H1 (cell line): ENCODE results near the gene ZSCAN22. TPM values are rescaled to one million over a fixed set of nuclear protein-coding genes. Genes with fewer than 3 reads are reported as not detected.

Experiments used
- microRNA-seq, 2 experiments: library from miRNA; unstranded; fragments of <30 nt; microRNA quantifications; one replicate each; pipeline versions ENCODE4 to v1.2.0, GENCODE V29; 2016 to 2020; ENCODE audit warnings: borderline microRNAs expressed in 2 of 2, borderline number of aligned reads in 2 of 2, borderline replicate concordance in 1 of 2
- polyA plus RNA-seq, 7 experiments: library from polyadenylated mRNA; depleted of rRNA in 3 of 7; stranded (reverse) in 5 of 7; unstranded in 2 of 7; fragments of >200 nt in 5 of 7; fragments of 200-250 nt in 2 of 7; gene quantifications; 1 replicate in 5 of 7; 2 replicates in 1 of 7; 4 replicates in 1 of 7; pipeline versions ENCODE4 v1.2.1 to v1.2.3, GENCODE V29; 2011 to 2013; ENCODE audit warnings: missing spikeins in 2 of 7, mixed read lengths in 2 of 7
- small RNA-seq: library from polyadenylated mRNA; stranded (forward); fragments of <200 nt; extraction: miRNeasy Mini kit (QIAGEN cat#:217004); gene quantifications from one replicate; pipeline ENCODE3, GENCODE V24; 2013; ENCODE audit not compliant: insufficient read depth
- total RNA-seq: library from RNA; stranded (reverse); fragmentation: NEBNext Ultra II Directional; extraction: Animal tissue kit (Norgen Biotek cat#: 25700); gene quantifications from 2 replicates; pipeline ENCODE4 v1.2.1, GENCODE V29; 2021

ZSCAN22 gene
- total and polyA plus RNA-seq, 2 of the 8 experiments (the other 6 are each of a cell fraction or from before 2014, with no cell fraction given) = 3.2 to 3.3 TPM

Small RNA genes within 50 kb of the gene (microRNA-seq; reads per million reads assigned to microRNA genes)
- gene MIR4754 = 0.20 to 0.46 reads per million in 2 experiments
- 0 reads per million in 2 experiments for gene MIR6806

Small RNA genes within 50 kb of the gene (small RNA-seq; reads per million reads assigned to genes)
- gene MIR4754 = not detected
- gene MIR6806 = 0.86 reads per million
- gene RNA5SP473 = not detected

Other genes with a start within 250 kb of the ZSCAN22 start
- 37.0 and 37.6 TPM in 2 replicates for gene ZSCAN18, start 228.8 kb upstream of the ZSCAN22 start, total RNA-seq
- gene ZSCAN18, start 228.8 kb upstream of the ZSCAN22 start, polyA plus RNA-seq (2011; rRNA removed) = 41.4 and 64.7 TPM in 2 replicates
- gene ZNF329, start 176.2 kb upstream of the ZSCAN22 start, total RNA-seq = 11.2 and 12.0 TPM in 2 replicates
- 5.0 and 5.8 TPM in 2 replicates for gene ZNF329, start 176.2 kb upstream of the ZSCAN22 start, polyA plus RNA-seq (2011; rRNA removed)
- gene ZNF274, start 143.9 kb upstream of the ZSCAN22 start, total RNA-seq = 25.1 and 27.7 TPM in 2 replicates
- gene ZNF274, start 143.9 kb upstream of the ZSCAN22 start, polyA plus RNA-seq (2011; rRNA removed) = 13.3 and 14.2 TPM in 2 replicates
- 54.5 and 60.8 TPM in 2 replicates for gene ZNF544, start 98.1 kb upstream of the ZSCAN22 start, total RNA-seq
- gene ZNF544, start 98.1 kb upstream of the ZSCAN22 start, polyA plus RNA-seq (2011; rRNA removed) = 47.9 and 48.8 TPM in 2 replicates
- gene ZNF8, start 48.0 kb upstream of the ZSCAN22 start, total RNA-seq = 20.5 and 21.5 TPM in 2 replicates
- gene ZNF8, start 48.0 kb upstream of the ZSCAN22 start, polyA plus RNA-seq (2011; rRNA removed) = 9.2 and 9.8 TPM in 2 replicates
- 30.6 and 31.5 TPM in 2 replicates for gene ERVK3-1, start 21.6 kb upstream of the ZSCAN22 start, total RNA-seq
- gene ERVK3-1, start 21.6 kb upstream of the ZSCAN22 start, polyA plus RNA-seq (2011; rRNA removed) = 28.1 and 29.9 TPM in 2 replicates
- gene A1BG, start 26.5 kb downstream of the ZSCAN22 start, total RNA-seq = 19.9 and 20.8 TPM in 2 replicates
- 69.6 and 108 TPM in 2 replicates for gene A1BG, start 26.5 kb downstream of the ZSCAN22 start, polyA plus RNA-seq (2011; rRNA removed)
- 0.93 and 1.0 TPM in 2 replicates for gene ZNF497, start 35.8 kb downstream of the ZSCAN22 start, total RNA-seq
- 1.4 and 2.0 TPM in 2 replicates for gene ZNF497, start 35.8 kb downstream of the ZSCAN22 start, polyA plus RNA-seq (2011; rRNA removed)
- gene ZNF837, start 54.0 kb downstream of the ZSCAN22 start, total RNA-seq = 1.9 and 2.7 TPM in 2 replicates
- 3.3 and 6.6 TPM in 2 replicates for gene ZNF837, start 54.0 kb downstream of the ZSCAN22 start, polyA plus RNA-seq (2011; rRNA removed)
- gene RPS5, start 60.3 kb downstream of the ZSCAN22 start, total RNA-seq = 1,554 and 1,557 TPM in 2 replicates
- 5,731 and 5,910 TPM in 2 replicates for gene RPS5, start 60.3 kb downstream of the ZSCAN22 start, polyA plus RNA-seq (2011; rRNA removed)
- 1.0 and 1.2 TPM in 2 replicates for gene RNF225, start 68.7 kb downstream of the ZSCAN22 start, total RNA-seq
- 0.17 TPM in 2 replicates for gene RNF225, start 68.7 kb downstream of the ZSCAN22 start, polyA plus RNA-seq (2011; rRNA removed)
- gene ZNF584, start 81.7 kb downstream of the ZSCAN22 start, total RNA-seq = 4.5 and 5.2 TPM in 2 replicates
- gene ZNF584, start 81.7 kb downstream of the ZSCAN22 start, polyA plus RNA-seq (2011; rRNA removed) = 2.5 and 2.7 TPM in 2 replicates
- gene ZNF132, start 113.2 kb downstream of the ZSCAN22 start, total RNA-seq = 1.5 and 1.9 TPM in 2 replicates
- 0.86 and 0.89 TPM in 2 replicates for gene ZNF132, start 113.2 kb downstream of the ZSCAN22 start, polyA plus RNA-seq (2011; rRNA removed)
- gene ZNF324B, start 124.6 kb downstream of the ZSCAN22 start, total RNA-seq = 5.3 and 6.0 TPM in 2 replicates
- 2.9 and 3.5 TPM in 2 replicates for gene ZNF324B, start 124.6 kb downstream of the ZSCAN22 start, polyA plus RNA-seq (2011; rRNA removed)
- gene ZNF324, start 140.1 kb downstream of the ZSCAN22 start, total RNA-seq = 5.8 and 6.4 TPM in 2 replicates
- gene ZNF324, start 140.1 kb downstream of the ZSCAN22 start, polyA plus RNA-seq (2011; rRNA removed) = 5.1 and 6.7 TPM in 2 replicates
- gene ZNF446, start 149.4 kb downstream of the ZSCAN22 start, total RNA-seq = 4.1 and 4.3 TPM in 2 replicates
- 5.5 and 8.2 TPM in 2 replicates for gene ZNF446, start 149.4 kb downstream of the ZSCAN22 start, polyA plus RNA-seq (2011; rRNA removed)
- gene SLC27A5, start 185.0 kb downstream of the ZSCAN22 start, total RNA-seq = 20.7 and 25.1 TPM in 2 replicates
- gene SLC27A5, start 185.0 kb downstream of the ZSCAN22 start, polyA plus RNA-seq (2011; rRNA removed) = 80.5 and 95.9 TPM in 2 replicates
- 16.9 and 17.3 TPM in 2 replicates for gene ZBTB45, start 192.8 kb downstream of the ZSCAN22 start, total RNA-seq
- 17.2 and 31.4 TPM in 2 replicates for gene ZBTB45, start 192.8 kb downstream of the ZSCAN22 start, polyA plus RNA-seq (2011; rRNA removed)
- gene TRIM28, start 217.1 kb downstream of the ZSCAN22 start, total RNA-seq = 1,398 and 1,433 TPM in 2 replicates
- 1,442 and 2,243 TPM in 2 replicates for gene TRIM28, start 217.1 kb downstream of the ZSCAN22 start, polyA plus RNA-seq (2011; rRNA removed)
- gene CHMP2A, start 228.1 kb downstream of the ZSCAN22 start, total RNA-seq = 70.0 and 75.8 TPM in 2 replicates
- gene CHMP2A, start 228.1 kb downstream of the ZSCAN22 start, polyA plus RNA-seq (2011; rRNA removed) = 115 and 132 TPM in 2 replicates
- gene UBE2M, start 231.6 kb downstream of the ZSCAN22 start, total RNA-seq = 114 and 119 TPM in 2 replicates
- 91.8 and 93.8 TPM in 2 replicates for gene UBE2M, start 231.6 kb downstream of the ZSCAN22 start, polyA plus RNA-seq (2011; rRNA removed)
- gene MZF1, start 246.3 kb downstream of the ZSCAN22 start, total RNA-seq = 15.2 and 15.5 TPM in 2 replicates
- 25.0 and 38.0 TPM in 2 replicates for gene MZF1, start 246.3 kb downstream of the ZSCAN22 start, polyA plus RNA-seq (2011; rRNA removed)